GM13976 (cell line): ENCODE measurements around the gene ZNF512B.

ENCODE experiments used
- DNase-seq: peaks from one replicate; pipeline ENCODE4 v3.0.0; 2012; ENCODE audit warnings: low spot score
- CTCF ChIP-seq: IDR thresholded peaks from 2 replicates; pipeline ENCODE4 v1.5.1; 2012; ENCODE audit warnings: borderline replicate concordance, mild to moderate bottlenecking; ENCODE audit not compliant: insufficient read depth; ENCODE audit errors: extremely low read depth, missing control alignments, control extremely low read depth
- in situ Hi-C: fragments of 300-500 bp; cut with MboI; formaldehyde crosslinking; loops from one replicate; pipeline ENCODE4 v1.12.0; 2022; ENCODE audit warnings: low sequenced_read_pairs, mixed read lengths, inconsistent platforms; ENCODE audit not compliant: unreplicated experiment

ZNF512B gene

GRCh38 chr20:63945921-63946920, 23.5 kb downstream of the ZNF512B start:
- DNase-seq: no peak
- TF ChIP-seq CTCF: no peak
- in situ Hi-C loops: no loop called here

- TF ChIP-seq CTCF: no peak
- DNase-seq: no peak
Measured at GRCh38 chr20:63945031-63945658, 24.6 kb downstream of the ZNF512B start.

GRCh38 chr20:63944078-63944941, 25.4 kb downstream of the ZNF512B start:
- no peak for DNase-seq
- TF ChIP-seq CTCF: no peak
- in situ Hi-C loops: no loop called here

More at GRCh38 chr20:63945031-63945658, 24.6 kb downstream of the ZNF512B start:
- in situ Hi-C loops: no loop called here

- in situ Hi-C loops: no loop called here
- no peak for DNase-seq
- no peak for TF ChIP-seq CTCF
Measured at GRCh38 chr20:63943808-63944077, 26.0 kb downstream of the ZNF512B start.

GRCh38 chr20:63942969-63943807, 26.5 kb downstream of the ZNF512B start:
- no peak for DNase-seq
- no peak for TF ChIP-seq CTCF
- in situ Hi-C loops: no loop called here
